ENCODE data around the gene DSG3. TPM values are rescaled to one million over a fixed set of nuclear protein-coding genes. Genes with fewer than 3 reads are reported as not detected.

Gene DSG3
- total and polyA plus RNA-seq, 2 of the 13 experiments (the other 11 are each of a cell fraction or from before 2014, with no cell fraction given) = not detected

- no peak for TF ChIP-seq NONO (IDR thresholded peaks at IDR 0.05)
- peak; percentile 91 for TF ChIP-seq NONO (CRISPR knock-in tag; conservative IDR thresholded peaks at IDR 0.05)
- no peak for TF ChIP-seq FOXO4 (CRISPR knock-in tag; conservative IDR thresholded peaks at IDR 0.05)
- TF ChIP-seq PAF1 (CRISPR knock-in tag; IDR thresholded peaks at IDR 0.05) = no peak
- peak; percentile 94 for TF ChIP-seq TEAD3 (CRISPR knock-in tag; optimal IDR thresholded peaks at IDR 0.05; ENCODE audit: borderline replicate concordance)
- TF ChIP-seq DMAP1 (CRISPR knock-in tag; IDR thresholded peaks at IDR 0.05) = peak; percentile 92; the same call in 1 of the 2 replicates
- 0 out of 2 replicates have a peak, but pooled peaks have one; percentile 68 for TF ChIP-seq ZBTB3 (CRISPR knock-in tag; IDR thresholded peaks at IDR 0.05; ENCODE audit: borderline replicate concordance, low read depth)
- no peak for TF ChIP-seq AGO1 (IDR thresholded peaks at IDR 0.05; ENCODE audit: low read depth, low read length, poor library complexity, severe bottlenecking)
- TF ChIP-seq ZNF687 (CRISPR knock-in tag; IDR thresholded peaks at IDR 0.05) = no peak
- TF ChIP-seq ZNF281 (CRISPR knock-in tag; IDR thresholded peaks at IDR 0.05; ENCODE audit: borderline replicate concordance) = 0 out of 2 replicates have a peak, but pooled peaks have one; percentile 62
- TF ChIP-seq DZIP1 (CRISPR knock-in tag; IDR thresholded peaks at IDR 0.05) = no peak
- TF ChIP-seq ETV5 (CRISPR knock-in tag; IDR thresholded peaks at IDR 0.05; ENCODE audit: borderline replicate concordance) = peak; percentile 60
- no peak; the same call in 1 of the 2 replicates for TF ChIP-seq ZNF782 (CRISPR knock-in tag; IDR thresholded peaks at IDR 0.05; ENCODE audit: borderline replicate concordance)
- TF ChIP-seq SIN3A (IDR thresholded peaks at IDR 0.05; ENCODE audit: borderline replicate concordance, low read depth, low read length) = no peak
- TF ChIP-seq ZNF451 (CRISPR knock-in tag; IDR thresholded peaks at IDR 0.05) = no peak
- TF ChIP-seq MAFF (IDR thresholded peaks at IDR 0.05; ENCODE audit: low read depth, low read length) = no peak
- TF ChIP-seq ZNF430 (CRISPR knock-in tag; IDR thresholded peaks at IDR 0.05) = peak; percentile 84
- TF ChIP-seq YY1 (IDR thresholded peaks at IDR 0.05; ENCODE audit: insufficient read depth, insufficient replicate concordance, low read depth, low read length) = no peak
- no peak for TF ChIP-seq CBX1 (IDR thresholded peaks at IDR 0.05; ENCODE audit: low read depth)
Measured at GRCh38 chr18:31512203-31512764, 64.7 kb downstream of the DSG3 start (continued).
